Smooth muscle cell (in vitro differentiated cells): ENCODE data around the gene MAFG. TPM values are rescaled to one million over a fixed set of nuclear protein-coding genes. Genes with fewer than 3 reads are reported as not detected.

Experiments
- DNase-seq: peaks from one replicate; lab custom pipeline; 2025; ENCODE audit not compliant: unreplicated experiment; lab: John Stamatoyannopoulos, UW
- H2AFZ ChIP-seq: fragments of 200-600 bp; sonication (generic); 2 replicates; pipeline ENCODE4 v1.6.0; 2016; ENCODE audit warnings: antibody characterized with exemption, low read depth, mild to moderate bottlenecking
- H3F3A ChIP-seq: fragments of 200-600 bp; sonication (generic); 2 replicates; pipeline ENCODE4 v1.6.0; 2017; ENCODE audit warnings: antibody characterized with exemption, low read depth
- H3K27ac ChIP-seq: fragments of 200-600 bp; sonication (generic); 2 replicates; pipeline ENCODE4 v1.5.1; 2016; ENCODE audit warnings: low read depth, mild to moderate bottlenecking
- H3K27me3 ChIP-seq: fragments of 200-600 bp; sonication (generic); 2 replicates; pipeline ENCODE4 v1.6.1; 2016; ENCODE audit warnings: low read depth, mild to moderate bottlenecking
- H3K36me3 ChIP-seq: fragments of 200-600 bp; sonication (generic); 2 replicates; pipeline ENCODE4 v1.5.1; 2016; ENCODE audit warnings: low read depth
- H3K4me1 ChIP-seq: fragments of 200-600 bp; sonication (generic); 2 replicates; pipeline ENCODE4 v1.5.1; 2016; ENCODE audit warnings: low read depth
- H3K4me2 ChIP-seq: fragments of 200-600 bp; sonication (generic); 2 replicates; pipeline ENCODE4 v1.6.0; 2016; ENCODE audit warnings: mild to moderate bottlenecking
- H3K4me3 ChIP-seq: fragments of 200-600 bp; sonication (generic); 2 replicates; pipeline ENCODE4 v1.5.1; 2016; ENCODE audit warnings: mild to moderate bottlenecking
- H3K79me2 ChIP-seq: fragments of 200-600 bp; sonication (generic); 2 replicates; pipeline ENCODE4 v1.6.0; 2016; ENCODE audit warnings: low read depth, mild to moderate bottlenecking
- H3K9ac ChIP-seq: fragments of 200-600 bp; sonication (generic); 2 replicates; pipeline ENCODE4 v1.6.0; 2016; ENCODE audit warnings: low read depth
- H3K9me3 ChIP-seq: fragments of 200-600 bp; sonication (generic); replicated peaks from 2 replicates; pipeline ENCODE4 v1.5.1; 2016; ENCODE audit warnings: low read depth
- H4K20me1 ChIP-seq: fragments of 200-600 bp; sonication (generic); 2 replicates; pipeline ENCODE4 v1.6.0; 2016; ENCODE audit warnings: low read depth
- CTCF ChIP-seq: fragments of 200-600 bp; sonication (generic); IDR thresholded peaks from 2 replicates; pipeline ENCODE4 v1.5.1; 2017; ENCODE audit warnings: borderline replicate concordance, mild to moderate bottlenecking, antibody characterized with exemption; ENCODE audit not compliant: insufficient read depth, poor library complexity, severe bottlenecking
- WGBS: methylation state at CpG from one replicate; pipeline ENCODE4 v1.1.7; 2016; ENCODE audit warnings: low lambda C conversion rate; 5-methylcytosine and 5-hydroxymethylcytosine counted together
- polyA plus RNA-seq: library from polyadenylated mRNA; unstranded; fragments of >200 nt; fragmentation: Nextera tagmentation; extraction: Ambion mirVana; gene quantifications from 2 replicates; pipeline ENCODE4 v1.2.1, GENCODE V29; 2016
- total RNA-seq: library from RNA; depleted of rRNA; stranded (reverse); fragments of >200 nt; gene quantifications from 2 replicates; pipeline ENCODE4 v1.2.3, GENCODE V29; 2014

Gene MAFG
- total and polyA plus RNA-seq, 2 experiments from 2014 or later, result 15.3 to 30.3 TPM

- Histone ChIP-seq H3F3A (peaks cover 10% of the 10 kb centered on the region), H3K27ac (peak overlapping the region; percentile 72), H3K4me1 (peaks cover 32% of the 10 kb centered on the region), H3K4me3 (no peak overlapping the region), H2AFZ (no peak overlapping the region), H3K36me3 (no peaks in the 10 kb centered on the region), H3K79me2 (peaks cover 72% of the 10 kb centered on the region), H3K27me3 (no peaks in the 10 kb centered on the region), H3K9me3 (no peaks in the 10 kb centered on the region), H3K4me2 (peak overlapping the region; percentile 84), H4K20me1 (peaks cover 69% of the 10 kb centered on the region), H3K9ac (no peak overlapping the region)
- 63% methylated on average over 21 of the region's 21 CpGs for WGBS
- DNase-seq, result no peak
- TF ChIP-seq CTCF, result no peak
Measured at GRCh38 chr17:81924557-81925532, 2.7 kb downstream of the MAFG start.

GRCh38 chr17:81923302-81924260 is 4.0 kb downstream of the MAFG start:
- peak; percentile 50 for DNase-seq
- TF ChIP-seq CTCF, result no peak
- 11% methylated on average over 30 of the region's 32 CpGs for WGBS

DNA sequence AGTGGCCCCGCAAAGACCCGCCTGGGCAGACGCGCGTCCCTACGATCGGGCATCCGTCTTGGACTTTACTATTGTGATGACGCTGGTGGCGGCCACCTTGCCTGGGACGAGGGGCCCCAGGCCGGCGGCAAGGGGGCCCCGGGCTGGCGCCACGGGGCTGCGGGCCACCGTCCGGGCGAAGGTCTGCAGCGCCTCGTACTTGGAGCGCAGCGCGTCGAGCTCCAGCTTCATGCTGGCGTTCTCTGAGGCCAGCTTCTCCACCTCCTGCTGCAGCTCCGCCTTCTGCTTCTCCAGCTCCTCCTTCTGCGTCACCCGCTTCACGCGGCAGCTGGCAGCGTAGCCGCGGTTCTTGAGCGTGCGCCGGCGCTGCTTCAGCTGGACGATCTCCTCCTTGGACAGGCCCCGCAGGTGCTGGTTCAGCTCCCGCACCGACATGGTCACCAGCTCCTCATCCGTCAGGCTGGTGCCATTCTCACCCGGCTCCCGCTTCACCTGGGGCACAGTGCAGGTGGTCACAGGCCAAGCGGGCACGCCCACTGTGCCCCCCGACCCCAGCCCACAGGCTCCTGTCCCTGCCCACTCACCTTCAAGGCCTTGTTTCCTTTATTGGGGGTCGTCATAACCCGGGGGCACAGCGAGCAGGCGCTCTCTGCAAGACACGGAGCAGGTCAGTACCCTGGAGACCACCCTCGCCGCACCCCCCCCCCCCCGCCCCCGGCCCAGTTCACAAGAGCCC is 4.8 kb downstream of the MAFG start:
- DNase-seq, result no peak
- H3K4me2 ChIP-seq, result peak overlapping the region; percentile 84
- H3K9ac ChIP-seq, result no peak overlapping the region
- peaks cover 28% of the 10 kb centered on the region for H3K4me1 ChIP-seq
- TF ChIP-seq CTCF, result no peak
- peak overlapping the region; percentile 72 for H3K27ac ChIP-seq
- no peaks in the 10 kb centered on the region for H3K9me3 ChIP-seq
- WGBS, result 89% methylated on average over 58 of the region's 58 CpGs
- H3K4me3 ChIP-seq, result peak overlapping the region; percentile 31
- H4K20me1 ChIP-seq, result peaks cover 87% of the 10 kb centered on the region
- peaks cover 15% of the 10 kb centered on the region for H3F3A ChIP-seq
- H3K27me3 ChIP-seq, result no peaks in the 10 kb centered on the region
- H3K36me3 ChIP-seq, result no peaks in the 10 kb centered on the region
- peaks cover 90% of the 10 kb centered on the region for H3K79me2 ChIP-seq
- no peak overlapping the region for H2AFZ ChIP-seq

More at GRCh38 chr17:81923302-81924260, 4.0 kb downstream of the MAFG start:
- H3K4me2 ChIP-seq, result peak overlapping the region; percentile 84
- no peaks in the 10 kb centered on the region for H3K27me3 ChIP-seq
- peak overlapping the region; percentile 31 for H3K4me3 ChIP-seq
- peaks cover 10% of the 10 kb centered on the region for H3F3A ChIP-seq
- peaks cover 82% of the 10 kb centered on the region for H4K20me1 ChIP-seq
- H3K79me2 ChIP-seq, result peaks cover 82% of the 10 kb centered on the region
- no peaks in the 10 kb centered on the region for H3K36me3 ChIP-seq
- H3K4me1 ChIP-seq, result peaks cover 32% of the 10 kb centered on the region
- H3K9ac ChIP-seq, result peak overlapping the region; percentile 49
- H3K9me3 ChIP-seq, result no peaks in the 10 kb centered on the region
- H3K27ac ChIP-seq, result peak overlapping the region; percentile 72
- H2AFZ ChIP-seq, result no peak overlapping the region
